HEK293 (cell line): ENCODE data around the gene UPK3A.

Experiments
- CTCF ChIA-PET: fragments of 350-600 bp; formaldehyde crosslinking; extraction: SDS; loops from one replicate; lab custom pipeline; 2021; ENCODE audit warnings: antibody characterized with exemption; lab: Yijun Ruan, JAX
- POLR2A ChIA-PET: fragments of 300-600 bp; formaldehyde crosslinking; extraction: SDS; loops from one replicate; lab custom pipeline; 2020; ENCODE audit warnings: antibody characterized with exemption, inconsistent platforms; lab: Yijun Ruan, JAX
- H3K27ac ChIP-seq: fragments of 200-500 bp; sonication (Bioruptor generic); 2 replicates; pipeline ENCODE4 v1.5.1; 2014; ENCODE audit warnings: low read depth, low read length, control low read depth, inconsistent platforms; ENCODE audit errors: extremely low read depth
- H3K36me3 ChIP-seq, 2 experiments: fragments of 200-500 bp in 1 of 2; sonication (Bioruptor generic) in 1 of 2; 1 replicate in 1 of 2; 2 replicates in 1 of 2; pipeline ENCODE4 v1.5.1; 2014 to 2017; ENCODE audit warnings: inconsistent platforms in 2 of 2, low read length in 2 of 2; ENCODE audit not compliant: control insufficient read depth in 2 of 2, insufficient read depth in 1 of 2
- H3K4me1 ChIP-seq: fragments of 200-500 bp; sonication (Bioruptor generic); 2 replicates; pipeline ENCODE4 v1.5.1; 2014; ENCODE audit warnings: mild to moderate bottlenecking, low read length, inconsistent platforms; ENCODE audit not compliant: control insufficient read depth, insufficient read depth
- H3K4me3 ChIP-seq: 2 replicates; pipeline ENCODE4 v1.5.1; 2011; ENCODE audit warnings: low read depth, mild to moderate bottlenecking, control low read depth, low read length, moderate library complexity
- H3K9me3 ChIP-seq: fragments of 200-500 bp; sonication (Bioruptor generic); 2 replicates; pipeline ENCODE4 v1.5.1; 2014; ENCODE audit warnings: low read depth, low read length, inconsistent platforms; ENCODE audit not compliant: control insufficient read depth, insufficient read depth
- BCL11B ChIP-seq: fragments of 450-650 bp; formaldehyde crosslinking; IDR thresholded peaks from 2 replicates; pipeline ENCODE4 v1.5.1; 2016; ENCODE audit warnings: low read depth, missing biosample characterization, missing genetic modification characterization
- GLI4 ChIP-seq: fragments of 450-650 bp; formaldehyde crosslinking; IDR thresholded peaks from 2 replicates; pipeline ENCODE4 v1.5.1; 2016; ENCODE audit warnings: missing biosample characterization, missing genetic modification characterization
- GLIS1 ChIP-seq: fragments of 450-650 bp; formaldehyde crosslinking; IDR thresholded peaks from 2 replicates; pipeline ENCODE4 v1.5.1; 2016; ENCODE audit warnings: missing biosample characterization, missing genetic modification characterization
- HOXA7 ChIP-seq: sonication (generic); formaldehyde crosslinking; IDR thresholded peaks from 2 replicates; pipeline ENCODE4 v1.8.1; 2022; ENCODE audit warnings: missing genetic modification reagents, borderline replicate concordance
- HOXC10 ChIP-seq: sonication (generic); formaldehyde crosslinking; IDR thresholded peaks from 2 replicates; pipeline ENCODE4 v1.8.1; 2023; ENCODE audit warnings: mild to moderate bottlenecking, missing genetic modification reagents
- IKZF3 ChIP-seq: fragments of 450-650 bp; IDR thresholded peaks from 2 replicates; pipeline ENCODE4 v1.5.0; 2018; ENCODE audit warnings: missing biosample characterization, mild to moderate bottlenecking, missing genetic modification characterization, moderate library complexity
- KLF16 ChIP-seq: fragments of 450-650 bp; formaldehyde crosslinking; IDR thresholded peaks from 2 replicates; pipeline ENCODE4 v1.5.1; 2017; ENCODE audit warnings: missing biosample characterization, missing genetic modification characterization
- PATZ1 ChIP-seq: fragments of 450-650 bp; formaldehyde crosslinking; IDR thresholded peaks from 2 replicates; pipeline ENCODE4 v1.5.1; 2016; ENCODE audit warnings: missing biosample characterization, missing genetic modification characterization
- PRDM10 ChIP-seq: fragments of 450-650 bp; formaldehyde crosslinking; IDR thresholded peaks from 2 replicates; pipeline ENCODE4 v1.5.1; 2016; ENCODE audit warnings: missing biosample characterization, missing genetic modification characterization
- SALL2 ChIP-seq: fragments of 450-650 bp; formaldehyde crosslinking; IDR thresholded peaks from 2 replicates; pipeline ENCODE4 v1.5.0; 2017; ENCODE audit warnings: missing biosample characterization, mild to moderate bottlenecking, missing genetic modification characterization, borderline replicate concordance
- SP2 ChIP-seq: fragments of 450-650 bp; formaldehyde crosslinking; IDR thresholded peaks from 2 replicates; pipeline ENCODE4 v1.5.1; 2016; ENCODE audit warnings: missing biosample characterization, missing genetic modification characterization
- SP3 ChIP-seq: fragments of 450-650 bp; formaldehyde crosslinking; IDR thresholded peaks from 2 replicates; pipeline ENCODE4 v1.5.1; 2016; ENCODE audit warnings: missing biosample characterization, missing genetic modification characterization
- ZNF10 ChIP-seq: fragments of 450-650 bp; formaldehyde crosslinking; IDR thresholded peaks from 2 replicates; pipeline ENCODE4 v1.5.1; 2017; ENCODE audit warnings: missing biosample characterization, missing genetic modification characterization
- ZNF175 ChIP-seq: fragments of 450-650 bp; formaldehyde crosslinking; IDR thresholded peaks from 2 replicates; pipeline ENCODE4 v1.5.1; 2016; ENCODE audit warnings: missing biosample characterization, missing genetic modification characterization
- ZNF221 ChIP-seq: fragments of 450-650 bp; formaldehyde crosslinking; IDR thresholded peaks from 2 replicates; pipeline ENCODE4 v1.5.1; 2017; ENCODE audit warnings: missing biosample characterization, missing genetic modification characterization, borderline replicate concordance
- ZNF266 ChIP-seq: fragments of 450-650 bp; formaldehyde crosslinking; IDR thresholded peaks from 2 replicates; pipeline ENCODE4 v1.5.1; 2016; ENCODE audit warnings: missing biosample characterization, missing genetic modification characterization, low read depth
- ZNF280D ChIP-seq: fragments of 450-650 bp; formaldehyde crosslinking; IDR thresholded peaks from 2 replicates; pipeline ENCODE4 v1.5.1; 2016; ENCODE audit warnings: missing biosample characterization, missing genetic modification characterization
- ZNF354C ChIP-seq: fragments of 450-650 bp; formaldehyde crosslinking; IDR thresholded peaks from 2 replicates; pipeline ENCODE4 v1.5.1; 2016; ENCODE audit warnings: missing biosample characterization, missing genetic modification characterization, low read depth, borderline replicate concordance
- ZNF580 ChIP-seq: fragments of 450-650 bp; formaldehyde crosslinking; IDR thresholded peaks from 2 replicates; pipeline ENCODE4 v1.5.1; 2016; ENCODE audit warnings: missing biosample characterization, missing genetic modification characterization
- ZNF624 ChIP-seq: fragments of 450-650 bp; formaldehyde crosslinking; IDR thresholded peaks from 2 replicates; pipeline ENCODE4 v1.5.1; 2017; ENCODE audit warnings: missing biosample characterization, missing genetic modification characterization
- ZNF670 ChIP-seq: fragments of 450-650 bp; formaldehyde crosslinking; IDR thresholded peaks from 2 replicates; pipeline ENCODE4 v1.5.1; 2016; ENCODE audit warnings: missing biosample characterization, missing genetic modification characterization, low read depth
- ZSCAN23 ChIP-seq: fragments of 450-650 bp; formaldehyde crosslinking; IDR thresholded peaks from 2 replicates; pipeline ENCODE4 v1.5.1; 2016; ENCODE audit warnings: missing biosample characterization, missing genetic modification characterization
- ZSCAN4 ChIP-seq: fragments of 450-650 bp; formaldehyde crosslinking; IDR thresholded peaks from 2 replicates; pipeline ENCODE4 v1.5.1; 2017; ENCODE audit warnings: missing biosample characterization, missing genetic modification characterization

Gene UPK3A

GRCh38 chr22:45310977-45311531, 26.3 kb downstream of the UPK3A start (continued):
- TF ChIP-seq ZNF280D (tag by site-specific recombination): no peak
- TF ChIP-seq SP2: peak; percentile 22; the same call in 1 of the 2 replicates
- TF ChIP-seq PATZ1 (tag by site-specific recombination): no peak
- no peak for TF ChIP-seq ZNF624 (tag by site-specific recombination)

GRCh38 chr22:45312415-45312814, 27.7 kb downstream of the UPK3A start:
- ChIA-PET POLR2A (no interaction called here), CTCF (interaction anchor here (0.6 kb wide), 2 partner anchors 665 to 920 kb away, joined by 3 read pairs; no protein-coding TSS in a partner anchor)
- Histone ChIP-seq H3K4me3 (no peak overlapping the region), H3K9me3 (no peaks in the 10 kb centered on the region), H3K36me3 (peaks cover 0 to 8% of the 10 kb centered on the region in 2 experiments; a peak in 2 of 3 replicates), H3K27ac (no peak overlapping the region), H3K4me1 (peaks cover 22% of the 10 kb centered on the region)
- TF ChIP-seq HOXC10 (CRISPR knock-in tag) (no peak), KLF16 (no peak), IKZF3 (tag by site-specific recombination) (no peak), ZNF266 (tag by site-specific recombination) (no peak), ZNF175 (no peak), PRDM10 (tag by site-specific recombination) (no peak), HOXA7 (CRISPR knock-in tag) (no peak), ZSCAN23 (tag by site-specific recombination) (no peak), GLIS1 (no peak), ZNF354C (tag by site-specific recombination) (no peak), ZNF221 (tag by site-specific recombination) (no peak)

GRCh38 chr22:45312856-45313255, 28.1 kb downstream of the UPK3A start:
- H3K27ac ChIP-seq: no peak overlapping the region
- no peak overlapping the region for H3K4me3 ChIP-seq
- H3K9me3 ChIP-seq: no peaks in the 10 kb centered on the region
- CTCF ChIA-PET: interaction anchor here (0.6 kb wide), 1 partner anchor 920 kb away, joined by 3 read pairs; no protein-coding TSS in a partner anchor
- peaks cover 0 to 8% of the 10 kb centered on the region in 2 experiments; a peak in 2 of 3 replicates for H3K36me3 ChIP-seq
- TF ChIP-seq GLI4 (no peak), ZSCAN4 (no peak), SP3 (no peak), SALL2 (tag by site-specific recombination) (no peak), ZNF10 (tag by site-specific recombination) (no peak), ZNF670 (tag by site-specific recombination) (no peak), BCL11B (no peak), ZNF580 (tag by site-specific recombination) (no peak)
- POLR2A ChIA-PET: no interaction called here
- H3K4me1 ChIP-seq: peaks cover 25% of the 10 kb centered on the region
